GM19438 (cell line): ENCODE data around the gene TCERG1L.

Experiments
- ATAC-seq: cut with Tn5 transposase; IDR thresholded peaks from one replicate; pipeline ENCODE4 v1.9.1; 2021; ENCODE audit warnings: low read depth; ENCODE audit not compliant: unreplicated experiment

TCERG1L gene

DNA sequence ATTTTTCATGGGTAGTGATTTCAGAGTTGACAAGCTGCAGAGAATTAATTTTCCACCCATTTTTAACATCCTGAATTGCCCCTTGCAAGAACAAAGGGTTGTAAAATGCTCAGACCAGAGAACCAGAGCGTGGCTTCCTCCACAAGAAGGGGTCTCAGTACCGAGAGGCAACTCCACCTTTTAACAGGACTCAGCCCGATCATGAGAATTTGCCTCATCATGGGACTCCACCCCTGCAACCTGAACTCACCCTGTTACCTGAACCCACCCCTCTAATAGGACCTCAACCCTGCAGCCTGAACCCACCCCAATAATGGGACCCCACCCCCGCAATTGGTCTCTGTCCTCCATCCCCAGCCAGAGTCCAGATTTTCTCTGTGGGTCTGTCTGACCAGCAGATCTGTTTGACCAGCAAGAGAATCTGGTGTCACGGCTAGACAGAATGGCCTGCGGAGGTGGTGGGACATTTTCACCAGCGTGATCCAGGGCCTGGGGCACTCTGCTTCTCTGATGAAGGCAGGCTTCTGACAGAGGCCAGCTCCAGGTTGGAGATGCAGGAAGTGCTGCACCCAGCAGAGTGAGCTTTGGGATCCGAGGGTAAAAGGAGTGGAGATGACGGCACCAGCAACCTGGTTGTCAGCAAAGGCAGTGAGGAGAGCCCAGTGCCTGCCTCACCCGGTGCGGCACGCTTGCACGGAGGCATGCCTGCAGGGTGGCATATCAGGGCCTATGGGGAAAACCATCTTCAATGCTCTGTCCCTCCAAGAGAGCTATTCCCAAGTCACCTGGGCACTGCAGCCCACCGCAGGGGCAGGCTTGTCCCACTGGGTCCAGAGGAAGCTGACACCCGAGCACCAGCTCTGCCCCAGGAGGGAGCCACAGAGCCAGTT is 136.6 kb downstream of the TCERG1L start:
- ATAC-seq: no peak

DNA sequence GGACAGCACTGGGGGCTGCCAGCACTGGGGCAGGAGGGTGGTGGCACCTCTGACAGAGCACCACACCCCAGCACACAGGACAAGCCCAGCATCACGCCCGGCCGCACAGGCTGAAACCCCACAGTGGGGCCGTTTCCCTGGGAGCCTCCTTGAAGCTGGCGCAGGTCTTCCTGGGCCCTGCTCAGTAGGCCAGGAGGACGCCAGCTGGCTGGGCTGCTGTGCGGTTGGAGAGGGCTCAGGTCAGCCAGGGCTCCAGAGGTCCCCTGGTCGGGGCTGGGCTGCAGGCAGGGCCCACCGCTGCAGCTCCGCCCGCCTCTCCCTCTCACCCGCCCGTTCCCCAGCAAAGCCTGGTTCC is 137.3 kb downstream of the TCERG1L start:
- no peak for ATAC-seq

DNA sequence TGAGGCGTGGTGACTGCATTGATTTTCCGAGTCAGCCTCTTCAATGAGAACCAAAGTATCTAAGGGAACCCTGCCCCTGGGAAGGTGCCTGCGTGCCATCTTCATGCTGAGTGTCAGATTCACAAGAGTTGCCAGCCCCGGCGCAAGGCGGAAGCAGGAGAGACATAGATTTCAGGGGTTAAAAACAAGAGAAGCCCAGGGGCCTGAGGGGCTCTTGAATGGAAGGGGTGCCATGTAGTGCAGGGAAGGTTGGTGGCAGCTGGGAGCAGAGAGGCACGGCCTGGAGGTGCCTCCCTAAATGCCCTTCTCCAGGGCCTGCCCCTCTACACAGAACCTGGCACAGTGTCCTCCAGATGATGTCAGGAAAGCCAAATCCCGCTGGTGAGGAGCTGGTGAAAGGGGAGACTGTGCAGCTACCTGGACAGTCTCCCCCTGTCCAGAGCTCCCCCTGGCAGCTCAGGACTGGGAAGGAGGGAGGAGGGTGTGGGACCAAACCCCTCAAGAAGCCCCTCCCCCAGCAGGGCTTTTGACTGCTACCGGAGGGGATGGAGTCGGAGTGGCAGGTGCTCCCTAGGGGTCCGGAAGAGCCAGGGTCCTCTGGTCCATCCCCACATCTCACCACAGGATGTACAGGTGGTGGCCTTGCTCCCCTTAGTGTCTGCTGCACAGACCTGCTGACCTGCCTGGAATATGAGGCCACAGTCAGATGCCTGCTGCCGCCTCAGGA is 137.9 kb downstream of the TCERG1L start:
- no peak for ATAC-seq

DNA sequence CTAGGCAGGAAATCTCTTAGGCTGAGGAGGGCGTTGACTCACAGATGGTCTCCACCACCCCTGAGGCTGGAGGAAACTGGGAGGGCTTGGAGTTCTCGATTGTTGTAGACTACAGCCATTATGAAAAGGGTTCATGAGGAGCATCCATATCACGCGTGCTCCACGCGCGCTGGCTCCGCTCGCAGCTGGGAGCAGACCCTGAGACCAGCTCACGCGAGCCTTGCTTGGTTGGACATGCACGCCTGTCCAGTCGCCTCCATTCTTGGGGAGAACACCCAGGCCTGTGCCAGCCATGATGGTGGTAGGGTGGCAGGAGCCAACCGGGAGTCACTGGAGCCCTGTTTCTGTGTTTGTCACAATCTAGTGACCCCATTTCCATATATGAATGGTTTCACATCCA is 139.1 kb downstream of the TCERG1L start:
- no peak for ATAC-seq

DNA sequence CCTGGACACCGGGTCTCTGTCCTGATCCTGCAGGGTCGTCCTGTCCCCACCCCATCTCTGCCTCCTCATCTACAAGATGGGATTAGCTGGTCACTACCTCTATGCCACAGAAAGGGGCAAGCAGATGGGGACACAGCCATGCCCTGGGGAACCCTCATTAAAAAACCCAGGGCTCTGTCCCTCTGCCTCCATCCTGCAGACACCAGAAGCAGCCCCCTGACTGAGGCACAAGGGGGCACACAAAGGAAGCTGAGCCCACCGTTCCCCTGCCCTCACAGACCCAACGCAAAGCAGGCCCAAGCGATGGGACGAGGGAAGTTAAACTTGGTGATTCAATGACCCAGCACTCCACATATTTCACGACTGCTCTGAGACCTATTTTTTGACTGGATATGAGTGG is 142.4 kb downstream of the TCERG1L start:
- ATAC-seq: no peak

DNA sequence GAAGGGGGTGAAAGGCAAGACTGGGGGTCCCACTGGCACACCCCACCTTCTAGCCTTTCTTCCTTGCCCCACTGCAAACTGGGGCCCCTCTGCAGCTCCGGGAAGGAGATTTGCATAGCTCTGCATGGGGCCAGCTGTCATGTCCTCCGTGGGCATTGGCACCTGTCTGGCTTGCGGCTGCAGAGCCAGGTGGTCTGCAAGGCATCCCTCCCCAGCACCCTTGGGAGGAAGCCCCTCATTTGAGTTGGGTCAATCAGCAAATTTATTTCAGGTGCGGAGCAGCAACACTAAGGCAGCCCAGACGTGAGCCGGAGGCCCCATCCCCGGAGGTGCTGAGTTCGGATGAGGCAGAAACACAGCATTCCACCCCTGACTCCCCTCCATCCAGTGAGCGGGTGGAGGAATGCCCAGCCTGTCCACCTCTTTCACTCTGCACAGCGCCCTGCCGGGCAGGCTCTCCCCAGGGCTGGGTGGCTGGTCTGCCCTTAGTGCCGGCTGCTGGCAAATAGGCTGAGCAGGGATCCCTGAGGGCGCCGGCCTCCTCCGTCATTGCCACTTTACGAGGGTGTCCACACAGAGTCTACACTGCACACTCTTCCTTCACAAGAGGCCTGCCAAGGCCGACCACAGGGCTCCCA is 143.2 kb downstream of the TCERG1L start:
- ATAC-seq: no peak

DNA sequence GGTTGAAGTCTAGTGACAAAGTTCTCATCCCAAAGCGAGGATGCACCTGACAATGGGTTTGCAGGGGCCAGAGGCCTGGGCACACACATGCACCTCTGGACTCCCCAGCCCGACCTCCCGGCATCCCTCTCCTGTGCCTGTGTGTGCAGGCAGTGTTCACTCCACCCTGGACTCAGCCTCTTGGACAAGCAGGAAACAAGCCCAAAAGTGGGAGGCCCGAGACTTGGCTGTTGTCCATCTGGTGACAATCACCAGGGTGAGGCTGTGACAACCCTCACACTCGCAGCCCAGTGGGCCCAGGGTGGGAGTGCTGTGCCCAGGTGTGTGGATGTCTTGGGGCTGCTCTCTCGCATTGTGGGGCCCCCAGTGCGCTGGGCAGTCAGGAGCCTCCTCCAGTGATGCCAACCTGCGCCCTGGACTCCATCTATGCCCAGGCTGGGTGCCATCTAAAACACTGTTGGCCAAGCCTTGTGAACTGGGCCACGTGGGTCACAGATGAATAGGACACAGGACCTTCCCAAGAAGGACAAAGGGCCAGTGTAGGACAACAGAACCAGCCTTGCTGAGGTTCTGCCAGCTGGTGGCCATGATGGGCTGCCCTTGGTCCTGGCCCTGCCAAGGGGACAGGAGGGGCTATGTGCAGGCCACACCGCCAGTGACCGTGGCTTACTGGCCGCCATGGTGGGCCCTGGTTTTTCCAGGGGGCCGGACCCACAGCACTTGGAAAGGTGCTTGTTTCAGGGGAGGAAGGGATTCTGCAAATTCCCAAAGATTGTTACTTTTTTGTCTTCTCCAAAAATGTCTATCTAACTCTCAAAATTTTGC is 144.3 kb downstream of the TCERG1L start:
- no peak for ATAC-seq

DNA sequence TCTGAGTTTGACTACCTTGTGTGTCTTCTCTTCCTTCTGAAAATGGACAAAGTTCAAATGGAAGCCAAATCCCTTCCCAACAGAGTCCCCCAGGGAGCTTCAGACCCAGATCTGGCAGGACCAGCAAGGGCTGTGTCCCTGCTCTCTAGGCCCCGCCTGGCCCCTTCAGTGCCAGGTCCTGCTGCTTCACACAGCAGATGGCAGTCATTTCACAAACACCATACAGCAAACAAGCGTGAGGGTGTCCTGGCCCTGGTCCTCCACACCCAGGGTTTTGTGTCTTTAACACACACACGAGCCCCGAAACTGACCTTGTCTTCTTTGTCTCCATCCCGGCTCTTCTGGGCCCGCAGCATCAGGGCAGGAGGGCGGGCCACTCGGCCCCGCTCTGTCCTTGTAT is 145.0 kb downstream of the TCERG1L start:
- no peak for ATAC-seq

DNA sequence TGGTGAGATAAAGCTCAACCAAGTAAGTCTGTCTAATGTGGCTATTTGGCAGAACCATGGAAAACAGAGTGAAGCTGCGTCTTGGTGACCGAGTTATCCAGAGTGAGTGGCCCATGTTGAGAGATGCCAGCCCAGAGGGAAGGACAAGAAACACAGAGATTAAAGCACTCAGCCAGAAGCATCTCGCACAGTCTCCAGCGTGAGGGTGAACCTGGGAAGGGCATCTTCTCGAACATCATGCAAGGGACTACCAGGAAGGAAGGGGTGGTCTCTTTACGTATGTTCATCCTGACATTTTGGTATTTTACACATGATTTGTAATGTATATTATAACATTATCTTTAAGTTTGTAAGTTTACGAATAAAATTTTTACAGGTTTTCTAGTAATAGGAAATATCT is 146.4 kb downstream of the TCERG1L start:
- ATAC-seq: no peak

DNA sequence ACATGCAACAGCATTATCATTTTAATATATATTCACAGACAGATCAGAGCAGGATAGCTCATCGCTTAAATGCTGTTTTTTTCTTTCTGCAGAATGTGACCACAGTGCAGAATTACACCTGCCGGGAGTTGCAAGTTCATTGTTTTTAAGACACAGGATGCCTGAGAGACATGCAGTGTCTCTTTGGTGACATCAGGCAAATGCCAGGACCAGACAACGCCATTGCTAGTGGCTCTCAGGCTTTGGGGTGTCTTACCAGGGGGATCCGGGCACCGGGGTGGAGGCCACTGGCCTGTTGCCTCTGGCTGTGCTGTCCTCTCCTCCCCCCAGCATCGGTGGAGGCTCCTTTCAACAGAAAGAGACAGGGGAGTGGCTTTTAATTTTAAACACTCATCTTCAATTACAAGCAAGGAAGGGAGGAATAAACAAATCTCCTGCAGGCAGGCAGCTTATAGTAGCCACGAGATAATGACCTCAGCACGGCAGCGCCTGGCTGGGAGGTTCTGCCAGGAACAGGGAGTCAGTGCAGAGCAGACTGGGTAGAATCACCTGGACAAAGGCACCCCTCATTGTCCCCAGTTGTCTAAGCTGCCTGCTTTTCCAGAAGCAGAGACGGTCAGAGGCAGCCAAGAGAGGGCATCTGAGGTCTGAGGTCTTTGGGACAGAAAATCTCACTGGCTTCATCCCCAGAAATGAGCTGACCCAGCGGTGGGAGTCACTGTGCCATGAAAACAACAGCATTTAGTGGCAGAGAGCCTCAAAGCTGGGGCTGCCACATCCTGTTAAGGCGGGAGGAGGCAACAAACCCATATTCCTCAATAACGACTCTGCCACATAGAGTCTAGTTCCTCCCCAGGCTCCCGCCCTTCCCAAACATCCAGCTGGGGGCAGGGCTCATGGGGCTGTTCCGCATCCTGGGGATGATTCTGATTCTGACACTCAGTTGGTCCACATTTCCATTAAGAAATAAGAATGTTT is 148.4 kb downstream of the TCERG1L start:
- ATAC-seq: no peak

DNA sequence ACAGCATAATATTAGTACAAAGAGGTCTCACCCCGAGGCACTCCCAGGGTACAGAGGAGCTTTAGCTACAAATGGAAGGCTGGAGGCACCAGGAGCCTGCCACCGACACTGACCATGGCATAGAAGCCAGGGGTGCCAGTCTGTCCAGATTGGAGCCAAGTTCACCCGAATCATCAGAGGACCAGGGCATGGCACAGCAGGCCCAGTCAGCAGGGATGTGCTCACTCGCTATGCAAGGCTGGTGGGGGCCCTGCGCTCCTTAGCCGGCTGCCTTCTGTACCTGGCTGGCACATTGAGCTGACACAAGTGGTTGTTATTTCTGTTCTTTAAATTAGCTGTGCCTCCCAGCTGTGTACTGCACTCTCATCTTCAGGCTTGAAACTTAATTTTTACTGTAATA is 149.3 kb downstream of the TCERG1L start:
- no peak for ATAC-seq

DNA sequence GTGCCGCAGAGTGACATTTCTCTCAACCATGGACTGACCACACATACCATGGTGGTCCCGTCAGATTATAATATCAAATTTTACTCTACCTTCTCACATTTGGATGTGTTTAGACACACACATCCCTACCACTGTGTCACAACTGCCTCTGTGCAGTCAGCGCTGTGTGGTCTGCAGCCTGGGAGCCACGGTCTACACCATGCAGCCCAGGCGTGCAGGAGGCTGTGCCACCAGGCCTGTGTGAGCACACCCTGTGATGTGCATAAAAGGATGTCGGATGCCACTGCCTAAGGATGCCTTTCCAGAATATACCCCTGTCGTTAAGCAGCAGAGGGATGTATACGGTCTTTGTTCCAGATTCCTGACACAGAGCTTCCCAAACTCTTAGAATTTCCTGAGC is 150.4 kb downstream of the TCERG1L start:
- no peak for ATAC-seq

DNA sequence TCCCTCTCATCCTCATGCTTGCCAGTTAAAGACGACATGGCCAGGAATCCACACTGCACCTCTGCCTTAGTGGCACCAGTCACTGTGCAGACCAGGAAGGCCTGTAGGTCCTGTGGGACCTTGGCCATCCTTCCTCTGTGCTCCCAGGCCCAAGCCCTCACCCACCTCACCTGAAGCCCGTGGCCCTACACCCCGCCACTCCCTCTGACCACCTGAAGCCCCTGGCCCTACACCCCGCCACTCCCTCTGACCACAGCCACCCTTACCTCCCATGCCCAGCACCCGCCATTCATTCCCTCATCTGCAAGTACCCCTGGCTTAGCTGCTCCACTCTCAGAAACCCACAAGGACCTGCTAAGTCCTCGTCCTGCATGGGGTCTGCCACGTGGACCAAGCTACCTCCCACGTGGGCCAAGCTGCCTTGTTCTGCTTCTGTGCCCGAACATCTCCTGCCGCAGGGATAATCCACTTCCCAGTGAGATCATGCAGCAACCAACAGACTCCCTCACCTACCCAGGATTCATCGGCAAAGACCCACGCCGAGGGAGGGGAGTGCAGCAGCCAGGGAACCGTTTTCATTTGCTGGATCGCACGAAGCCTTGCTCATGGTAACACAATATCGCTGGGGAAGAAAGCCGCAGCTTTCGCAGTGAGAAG is 151.2 kb downstream of the TCERG1L start:
- ATAC-seq: no peak

DNA sequence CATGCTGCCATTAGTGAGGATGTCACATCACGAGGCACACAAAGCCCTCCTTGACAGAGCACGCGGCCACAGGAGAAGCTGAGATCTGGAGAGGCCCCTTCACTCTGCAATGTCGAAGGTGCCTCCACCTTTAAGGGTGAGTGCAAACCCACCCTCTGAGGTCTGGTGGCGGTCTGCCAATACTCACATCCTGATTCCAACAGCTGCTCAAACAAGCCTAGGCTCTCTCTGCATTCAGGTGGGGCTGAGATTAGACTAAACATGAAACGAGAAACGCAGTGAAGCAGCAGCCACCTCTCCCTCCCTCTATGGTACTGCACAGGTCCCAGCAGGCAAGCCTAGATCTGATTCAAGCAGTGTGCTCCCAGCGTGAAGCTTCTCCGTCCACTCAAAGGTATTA is 151.8 kb downstream of the TCERG1L start:
- ATAC-seq: no peak

DNA sequence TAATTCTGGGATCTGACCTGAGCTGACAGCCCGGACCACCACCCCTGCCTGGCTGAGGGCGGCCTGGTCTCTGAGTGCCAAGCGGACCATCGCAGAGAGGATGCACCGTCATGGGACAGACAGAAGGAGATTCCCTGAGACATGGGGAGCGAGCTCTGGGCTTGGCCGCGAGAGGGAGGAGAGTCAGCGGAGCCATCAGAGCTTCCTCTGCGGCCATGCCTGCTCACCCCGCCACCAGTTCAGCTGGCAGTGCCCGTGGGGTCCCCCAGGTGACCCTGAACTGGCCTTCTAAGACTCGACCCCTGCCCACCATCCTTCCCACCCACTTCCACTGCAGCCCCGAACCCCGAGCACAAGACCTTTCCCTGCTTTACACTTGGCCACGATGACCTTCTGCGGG is 152.8 kb downstream of the TCERG1L start:
- ATAC-seq: no peak

DNA sequence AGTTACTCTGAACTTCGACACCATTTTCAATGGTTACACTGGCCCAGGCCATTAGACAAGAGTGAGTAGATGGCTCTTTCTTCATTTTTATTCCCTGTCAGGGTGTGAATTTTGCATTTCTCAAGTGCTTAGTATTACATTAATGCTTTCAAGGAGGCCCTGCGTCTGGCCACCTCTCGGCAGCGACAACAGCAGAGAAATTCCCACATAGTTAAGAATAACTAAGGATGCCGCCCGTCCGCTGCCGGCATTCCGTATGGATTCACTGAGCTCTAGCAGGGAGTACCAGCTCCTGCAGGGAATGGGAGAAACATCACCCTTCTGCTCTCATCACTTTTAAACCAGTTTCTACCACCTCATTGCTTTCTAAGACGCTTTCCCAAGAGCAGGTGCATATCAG is 153.6 kb downstream of the TCERG1L start:
- ATAC-seq: no peak

DNA sequence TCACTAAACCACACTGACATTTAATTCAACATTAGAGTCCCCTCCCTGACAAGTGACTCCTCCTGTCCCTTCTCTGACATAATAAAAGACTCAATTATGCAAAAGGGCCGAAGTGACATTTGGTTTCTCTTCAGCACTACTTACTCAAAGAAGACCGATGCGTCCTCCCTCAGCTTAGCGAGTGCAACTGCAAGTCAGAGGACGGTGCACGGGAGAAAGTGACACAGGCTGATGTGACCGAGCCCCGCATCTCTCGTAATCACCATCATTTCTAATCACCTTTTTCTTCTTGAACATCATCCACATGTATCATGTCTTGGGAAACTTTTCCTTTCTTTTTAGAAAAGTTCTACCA is 155.7 kb downstream of the TCERG1L start:
- no peak for ATAC-seq

DNA sequence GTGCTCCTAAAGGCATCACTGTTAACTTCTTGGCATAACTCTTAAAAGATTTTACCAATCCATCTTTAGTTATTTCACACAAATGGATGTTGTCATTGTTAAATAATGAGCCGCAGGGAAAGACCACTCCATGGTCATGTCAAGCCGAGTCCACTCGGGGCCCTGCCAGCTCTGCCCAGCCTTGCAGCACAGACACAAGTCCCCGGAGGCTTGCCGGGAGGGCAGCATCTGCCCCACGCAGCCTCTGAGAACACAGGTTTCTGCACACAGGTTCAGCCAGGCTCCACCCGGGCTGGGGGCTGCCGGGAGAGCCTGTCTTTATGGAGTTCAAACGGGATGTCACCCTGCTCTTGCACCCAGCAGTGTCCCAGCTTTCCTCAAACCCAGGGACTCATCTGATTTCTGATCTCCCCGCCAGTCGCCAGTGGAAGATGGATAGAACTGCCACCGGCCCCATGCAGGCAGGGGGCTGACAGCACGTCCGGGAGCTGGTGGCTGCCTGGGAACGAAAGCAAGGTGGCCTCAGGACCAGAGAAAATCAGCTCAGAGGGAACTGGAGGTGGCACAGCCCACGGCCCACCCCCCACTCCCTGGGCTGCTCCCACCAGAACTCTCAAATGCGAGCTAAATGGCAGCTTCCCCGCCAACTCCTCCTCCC is 156.2 kb downstream of the TCERG1L start:
- no peak for ATAC-seq
